Parietal lobe (tissue), 2 donors: Measurements from ENCODE around the gene HOXC6. TPM values are rescaled to one million over a fixed set of nuclear protein-coding genes. Genes with fewer than 3 reads are reported as not detected.

ENCODE experiments used
- small RNA-seq: library from RNA; depleted of rRNA; stranded (forward); fragments of <200 nt; gene quantifications from one replicate; pipeline ENCODE3, GENCODE V24; 2014; ENCODE audit warnings: low replicate concordance
- total RNA-seq: library from RNA; depleted of rRNA; stranded (reverse); fragments of >200 nt; gene quantifications from one replicate; pipeline ENCODE4 v1.2.3, GENCODE V29; 2014

The HOXC6 gene
- not detected for total RNA-seq

DNA sequence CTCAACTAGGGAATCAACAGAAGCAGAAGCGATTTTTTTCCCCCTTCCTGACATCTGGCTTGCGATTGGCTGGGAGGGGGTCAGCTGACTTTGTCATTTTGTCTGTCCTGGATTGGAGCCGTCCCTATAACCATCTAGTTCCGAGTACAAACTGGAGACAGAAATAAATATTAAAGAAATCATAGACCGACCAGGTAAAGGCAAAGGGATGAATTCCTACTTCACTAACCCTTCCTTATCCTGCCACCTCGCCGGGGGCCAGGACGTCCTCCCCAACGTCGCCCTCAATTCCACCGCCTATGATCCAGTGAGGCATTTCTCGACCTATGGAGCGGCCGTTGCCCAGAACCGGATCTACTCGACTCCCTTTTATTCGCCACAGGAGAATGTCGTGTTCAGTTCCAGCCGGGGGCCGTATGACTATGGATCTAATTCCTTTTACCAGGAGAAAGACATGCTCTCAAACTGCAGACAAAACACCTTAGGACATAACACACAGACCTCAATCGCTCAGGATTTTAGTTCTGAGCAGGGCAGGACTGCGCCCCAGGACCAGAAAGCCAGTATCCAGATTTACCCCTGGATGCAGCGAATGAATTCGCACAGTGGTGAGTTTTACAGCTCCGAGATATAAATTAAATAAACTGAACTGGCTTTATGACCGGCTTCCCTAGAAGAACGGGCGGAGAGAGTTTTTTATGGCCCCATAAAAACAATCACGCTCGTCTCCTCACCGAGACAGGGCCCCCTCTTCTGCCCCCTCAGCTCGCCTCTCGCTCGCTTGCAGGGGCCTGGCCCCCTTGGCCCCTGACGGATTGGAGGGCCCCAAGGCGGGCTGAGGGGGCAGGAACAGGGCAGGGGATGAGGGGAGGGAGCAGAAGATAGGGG, at the start of gene HOXC6:
Gene HOXC6, plus strand, starts transcription at position 127 of the 888 bp plus-strand sequence. Its CDS starts 82 bp downstream, at position 209.

DNA sequence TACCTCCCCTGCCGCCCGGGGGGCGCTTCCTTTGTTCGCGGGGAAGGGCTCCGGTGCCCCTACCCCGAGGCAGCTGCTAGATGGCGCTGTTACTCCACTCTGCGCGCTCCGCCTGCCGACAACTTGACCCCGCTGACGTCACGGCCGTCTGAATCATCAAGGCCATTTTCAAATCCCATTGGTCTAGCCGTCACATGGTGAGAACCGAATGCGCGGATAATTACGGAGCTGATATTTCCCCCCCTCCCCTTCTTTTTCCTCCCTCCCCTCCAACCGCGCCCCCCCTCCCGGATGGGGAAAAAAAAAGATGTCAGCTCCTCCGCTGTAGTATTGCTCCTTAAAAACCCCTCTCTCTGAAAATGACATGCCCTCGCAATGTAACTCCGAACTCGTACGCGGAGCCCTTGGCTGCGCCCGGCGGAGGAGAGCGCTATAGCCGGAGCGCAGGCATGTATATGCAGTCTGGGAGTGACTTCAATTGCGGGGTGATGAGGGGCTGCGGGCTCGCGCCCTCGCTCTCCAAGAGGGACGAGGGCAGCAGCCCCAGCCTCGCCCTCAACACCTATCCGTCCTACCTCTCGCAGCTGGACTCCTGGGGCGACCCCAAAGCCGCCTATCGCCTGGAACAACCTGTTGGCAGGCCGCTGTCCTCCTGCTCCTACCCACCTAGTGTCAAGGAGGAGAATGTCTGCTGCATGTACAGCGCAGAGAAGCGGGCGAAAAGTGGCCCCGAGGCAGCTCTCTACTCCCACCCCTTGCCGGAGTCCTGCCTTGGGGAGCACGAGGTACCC, 43.1 kb upstream of the HOXC6 start, which contains the start of gene HOXC10:
Gene HOXC10, plus strand, starts transcription at position 246 of the 791 bp plus-strand sequence. Its CDS starts 114 bp downstream, at position 360.

DNA sequence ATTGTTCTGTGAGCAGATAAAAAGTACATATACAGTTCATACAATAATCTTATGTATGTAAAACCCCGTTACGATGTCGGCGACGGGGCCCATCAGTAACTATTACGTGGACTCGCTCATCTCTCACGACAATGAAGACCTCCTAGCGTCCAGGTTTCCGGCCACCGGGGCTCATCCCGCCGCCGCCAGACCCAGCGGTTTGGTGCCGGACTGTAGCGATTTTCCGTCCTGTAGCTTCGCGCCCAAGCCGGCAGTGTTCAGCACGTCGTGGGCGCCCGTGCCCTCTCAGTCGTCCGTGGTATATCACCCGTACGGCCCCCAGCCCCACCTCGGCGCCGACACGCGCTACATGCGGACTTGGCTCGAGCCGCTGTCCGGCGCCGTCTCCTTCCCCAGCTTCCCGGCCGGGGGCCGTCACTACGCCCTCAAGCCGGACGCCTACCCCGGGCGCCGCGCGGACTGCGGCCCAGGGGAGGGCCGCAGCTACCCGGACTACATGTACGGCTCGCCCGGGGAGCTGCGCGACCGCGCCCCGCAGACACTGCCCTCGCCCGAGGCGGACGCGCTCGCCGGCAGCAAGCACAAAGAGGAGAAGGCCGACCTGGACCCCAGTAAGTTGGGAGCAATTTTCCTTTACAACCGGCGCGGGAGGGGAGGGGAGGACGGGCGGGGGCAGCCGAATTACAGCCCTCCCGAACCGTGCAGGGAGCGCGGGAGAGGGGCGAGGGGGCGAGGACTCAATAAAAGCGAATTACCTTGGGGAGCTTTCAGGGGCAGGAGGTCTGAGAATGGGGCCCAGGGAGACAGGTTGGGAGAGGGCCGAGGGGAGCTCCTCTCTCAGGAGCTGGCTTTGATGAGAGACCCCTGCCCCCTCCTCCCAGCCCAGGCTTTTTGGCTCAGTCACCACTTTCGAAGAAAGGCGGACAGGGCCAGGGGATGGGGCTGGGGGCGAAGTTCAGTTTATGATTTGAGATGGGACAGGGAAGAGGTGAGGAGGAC, 27.8 kb upstream of the HOXC6 start, which contains the start of gene HOXC9:
Gene HOXC9, plus strand, starts transcription at position 46 of the 999 bp plus-strand sequence. Its CDS starts 28 bp downstream, at position 74.

DNA sequence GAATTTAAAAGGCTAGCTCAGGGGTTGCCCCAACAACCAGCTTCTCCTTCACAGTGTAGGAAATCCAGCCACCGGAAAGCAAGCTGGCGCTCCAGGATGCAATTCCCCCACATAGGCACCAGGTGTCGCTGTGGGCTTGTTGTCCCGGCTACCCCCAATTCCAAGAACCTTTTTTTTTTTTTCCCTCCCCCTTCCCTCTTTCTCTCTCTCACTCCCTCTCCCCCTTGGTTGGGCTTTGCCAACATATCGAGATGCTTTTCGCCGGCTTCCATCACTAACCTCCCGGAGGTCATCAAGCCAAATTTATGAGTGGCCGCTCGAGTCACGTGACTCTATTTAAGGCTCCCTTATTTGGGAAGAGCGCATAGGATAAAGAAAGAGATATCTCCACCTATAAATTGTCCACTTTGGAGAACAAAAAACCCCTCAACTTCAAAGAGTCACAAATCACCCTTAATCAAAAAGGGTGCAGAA, 4.4 kb downstream of the HOXC6 start, which contains the start of gene HOXC5:
Gene HOXC5, plus strand, starts transcription at position 424 of the 474 bp plus-strand sequence. CDS start 73 bp downstream, outside the sequence.

DNA sequence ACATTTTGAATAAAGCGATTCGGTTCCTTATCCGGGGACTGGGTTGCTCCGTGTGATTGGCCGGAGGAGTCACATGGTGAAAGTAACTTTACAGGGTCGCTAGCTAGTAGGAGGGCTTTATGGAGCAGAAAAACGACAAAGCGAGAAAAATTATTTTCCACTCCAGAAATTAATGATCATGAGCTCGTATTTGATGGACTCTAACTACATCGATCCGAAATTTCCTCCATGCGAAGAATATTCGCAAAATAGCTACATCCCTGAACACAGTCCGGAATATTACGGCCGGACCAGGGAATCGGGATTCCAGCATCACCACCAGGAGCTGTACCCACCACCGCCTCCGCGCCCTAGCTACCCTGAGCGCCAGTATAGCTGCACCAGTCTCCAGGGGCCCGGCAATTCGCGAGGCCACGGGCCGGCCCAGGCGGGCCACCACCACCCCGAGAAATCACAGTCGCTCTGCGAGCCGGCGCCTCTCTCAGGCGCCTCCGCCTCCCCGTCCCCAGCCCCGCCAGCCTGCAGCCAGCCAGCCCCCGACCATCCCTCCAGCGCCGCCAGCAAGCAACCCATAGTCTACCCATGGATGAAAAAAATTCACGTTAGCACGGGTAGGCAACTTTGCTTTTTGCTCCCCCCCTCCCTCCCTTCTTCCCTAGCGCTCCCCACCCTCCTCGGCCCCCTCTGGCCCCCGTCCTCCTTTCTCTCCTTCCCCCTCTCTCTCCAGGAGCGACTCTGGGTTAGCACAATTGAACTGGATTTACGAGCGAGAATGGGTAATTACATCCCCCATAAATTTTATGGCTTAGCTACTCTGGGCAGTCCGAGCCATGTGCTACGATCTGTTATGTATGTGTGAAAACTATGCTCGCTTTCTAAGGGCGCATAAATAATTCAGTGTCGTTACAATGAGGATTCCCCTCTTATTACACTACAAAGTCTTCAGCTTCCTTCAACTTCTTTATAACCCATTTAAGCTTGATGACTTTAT, 25.8 kb downstream of the HOXC6 start, which contains the start of gene HOXC4:
Gene HOXC4, plus strand, starts transcription at position 85 of the 991 bp plus-strand sequence. Its CDS starts 88 bp downstream, at position 173.

Small RNAs within 50 kb of the gene (small RNA-seq; reads per million reads assigned to genes)
- not detected for gene HOXC5
- not detected for gene MIR196A2
- gene MIR615: not detected

Other genes starting within 250 kb of the HOXC6 start
- gene HOXC13, start 89.6 kb upstream of the HOXC6 start, total RNA-seq: not detected
- not detected for gene HOXC12, start 73.5 kb upstream of the HOXC6 start, total RNA-seq
- gene HOXC11, start 55.3 kb upstream of the HOXC6 start, total RNA-seq: not detected
- not detected for gene HOTAIR, start 53.5 kb upstream of the HOXC6 start, total RNA-seq
- not detected for gene HOXC10, start 43.3 kb upstream of the HOXC6 start, total RNA-seq
- gene HOXC9, start 28.3 kb upstream of the HOXC6 start, total RNA-seq: not detected
- gene HOXC8, start 19.5 kb upstream of the HOXC6 start, total RNA-seq: not detected
- not detected for gene HOXC5, start 4.6 kb downstream of the HOXC6 start, total RNA-seq
- gene HOXC4, start 25.4 kb downstream of the HOXC6 start, total RNA-seq: not detected
- gene SMUG1, start 160.5 kb downstream of the HOXC6 start, total RNA-seq: 50.1 TPM